Measurements from ENCODE around the gene CAMK1. TPM values are rescaled to one million over a fixed set of nuclear protein-coding genes. Genes with fewer than 3 reads are reported as not detected.

CAMK1 gene
- 41.5 and 45.3 TPM in 2 replicates for total RNA-seq

GRCh38 chr3:9769426-9770275 lies at the start of gene CAMK1:
Gene CAMK1, minus strand, starts transcription at chr3:9769947. Its CDS starts 2,198 bp downstream, at chr3:9767749.

GRCh38 chr3:9809615-9810432 lies 40.1 kb upstream of the CAMK1 start, which contains the start of gene TTLL3:
Gene TTLL3, plus strand, starts transcription at chr3:9810262. Its CDS starts 400 bp downstream, at chr3:9810662.

GRCh38 chr3:9792405-9793160 lies 22.8 kb upstream of the CAMK1 start, which contains the start of the genes ARPC4 and TADA3:
Gene ARPC4, plus strand, starts transcription at chr3:9793082. Its CDS starts 40 bp downstream, at chr3:9793122.
Gene TADA3, minus strand, starts transcription at chr3:9792473. Its CDS starts 1,007 bp downstream, at chr3:9791466.

GRCh38 chr3:9749645-9750555 lies 19.8 kb downstream of the CAMK1 start, which contains the start of gene OGG1:
Gene OGG1, plus strand, starts transcription at chr3:9749952. Its CDS starts 335 bp downstream, at chr3:9750287.

GRCh38 chr3:9731206-9732079 lies 38.3 kb downstream of the CAMK1 start, which contains the start of gene BRPF1:
Gene BRPF1, plus strand, starts transcription at chr3:9731735. Its CDS starts 2,406 bp downstream, at chr3:9734141.

Other genes with a start within 250 kb of the CAMK1 start
- not detected in 2 replicates for gene LHFPL4, start 216.1 kb downstream of the CAMK1 start, total RNA-seq
- gene MTMR14, start 120.4 kb downstream of the CAMK1 start, total RNA-seq = 29.3 and 29.4 TPM in 2 replicates
- under 0.01 and 0.17 TPM in 2 replicates for gene CPNE9, start 66.1 kb downstream of the CAMK1 start, total RNA-seq
- 11.4 and 12.9 TPM in 2 replicates for gene BRPF1, start 38.2 kb downstream of the CAMK1 start, total RNA-seq
- 32.8 and 36.0 TPM in 2 replicates for gene OGG1, start 20.0 kb downstream of the CAMK1 start, total RNA-seq
- 81.9 and 89.2 TPM in 2 replicates for gene TADA3, start 22.5 kb upstream of the CAMK1 start, total RNA-seq
- 195 and 196 TPM in 2 replicates for gene ARPC4, start 23.1 kb upstream of the CAMK1 start, total RNA-seq
- 8.3 and 8.7 TPM in 2 replicates for gene TTLL3, start 40.3 kb upstream of the CAMK1 start, total RNA-seq
- gene RPUSD3, start 74.1 kb upstream of the CAMK1 start, total RNA-seq = 51.3 and 56.5 TPM in 2 replicates
- 0.15 and 0.17 TPM in 2 replicates for gene CIDEC, start 110.3 kb upstream of the CAMK1 start, total RNA-seq
- 45.2 and 54.7 TPM in 2 replicates for gene JAGN1, start 120.7 kb upstream of the CAMK1 start, total RNA-seq
- 3.9 and 6.6 TPM in 2 replicates for gene IL17RE, start 132.9 kb upstream of the CAMK1 start, total RNA-seq
- 40.0 and 44.6 TPM in 2 replicates for gene IL17RC, start 147.2 kb upstream of the CAMK1 start, total RNA-seq
- gene CRELD1, start 163.9 kb upstream of the CAMK1 start, total RNA-seq = 12.8 and 14.5 TPM in 2 replicates
- 1.8 and 3.2 TPM in 2 replicates for gene PRRT3, start 182.5 kb upstream of the CAMK1 start, total RNA-seq
- 23.7 and 35.4 TPM in 2 replicates for gene EMC3, start 216.9 kb upstream of the CAMK1 start, total RNA-seq